Measurements from ENCODE around the gene ZSCAN12. TPM values are rescaled to one million over a fixed set of nuclear protein-coding genes. Genes with fewer than 3 reads are reported as not detected.

The ZSCAN12 gene
- total RNA-seq, 2 donors from 2014 or later: 3.0 to 4.9 TPM

- intact Hi-C loops (cut with DNase I): no loop called here
- H3K4me1 ChIP-seq: peaks cover under 1% of the 10 kb centered on the region
- ATAC-seq (no peak), DNase-seq (no peak)
- TF ChIP-seq, protein P1, sequence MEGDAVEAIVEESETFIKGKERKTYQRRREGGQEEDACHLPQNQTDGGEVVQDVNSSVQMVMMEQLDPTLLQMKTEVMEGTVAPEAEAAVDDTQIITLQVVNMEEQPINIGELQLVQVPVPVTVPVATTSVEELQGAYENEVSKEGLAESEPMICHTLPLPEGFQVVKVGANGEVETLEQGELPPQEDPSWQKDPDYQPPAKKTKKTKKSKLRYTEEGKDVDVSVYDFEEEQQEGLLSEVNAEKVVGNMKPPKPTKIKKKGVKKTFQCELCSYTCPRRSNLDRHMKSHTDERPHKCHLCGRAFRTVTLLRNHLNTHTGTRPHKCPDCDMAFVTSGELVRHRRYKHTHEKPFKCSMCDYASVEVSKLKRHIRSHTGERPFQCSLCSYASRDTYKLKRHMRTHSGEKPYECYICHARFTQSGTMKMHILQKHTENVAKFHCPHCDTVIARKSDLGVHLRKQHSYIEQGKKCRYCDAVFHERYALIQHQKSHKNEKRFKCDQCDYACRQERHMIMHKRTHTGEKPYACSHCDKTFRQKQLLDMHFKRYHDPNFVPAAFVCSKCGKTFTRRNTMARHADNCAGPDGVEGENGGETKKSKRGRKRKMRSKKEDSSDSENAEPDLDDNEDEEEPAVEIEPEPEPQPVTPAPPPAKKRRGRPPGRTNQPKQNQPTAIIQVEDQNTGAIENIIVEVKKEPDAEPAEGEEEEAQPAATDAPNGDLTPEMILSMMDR (IDR thresholded peaks at IDR 0.05): no peak
- TF ChIP-seq POLR2A (IDR thresholded peaks at IDR 0.05): no peak
- no peaks in the 10 kb centered on the region for H3K36me3 ChIP-seq (replicated peaks in 1 of 2; ENCODE audit: insufficient read depth in 1 of 2, low read depth in 2 of 2)
- WGBS, 2 donors: 59 to 73% methylated on average over 1 of the region's 1 CpG
- H3K4me3 ChIP-seq: no peak overlapping the region
- H3K27ac ChIP-seq: no peak overlapping the region
- no peaks in the 10 kb centered on the region for H3K9me3 ChIP-seq
- no peaks in the 10 kb centered on the region for H3K27me3 ChIP-seq
Observed at GRCh38 chr6:28345201-28345600, 54.3 kb downstream of the ZSCAN12 start.

- Histone ChIP-seq H3K4me1 (no peaks in the 10 kb centered on the region), H3K9me3 (no peaks in the 10 kb centered on the region), H3K36me3 (replicated peaks in 1 of 2; ENCODE audit: insufficient read depth in 1 of 2, low read depth in 2 of 2) (no peaks in the 10 kb centered on the region), H3K27ac (no peak overlapping the region), H3K27me3 (no peaks in the 10 kb centered on the region), H3K4me3 (no peak overlapping the region)
- TF ChIP-seq, protein P1 (IDR thresholded peaks at IDR 0.05): no peak
- WGBS, 2 donors: 27 to 43% methylated on average over 1 of the region's 1 CpG
- ATAC-seq (no peak), DNase-seq (no peak)
- intact Hi-C loops (cut with DNase I): no loop called here
Observed at GRCh38 chr6:28343898-28344677, 55.5 kb downstream of the ZSCAN12 start.

GRCh38 chr6:28340310-28341095 lies 59.0 kb downstream of the ZSCAN12 start:
- H3K36me3 ChIP-seq (replicated peaks in 1 of 2; ENCODE audit: insufficient read depth in 1 of 2, low read depth in 2 of 2): no peaks in the 10 kb centered on the region
- no peak for DNase-seq
- TF ChIP-seq POLR2A (IDR thresholded peaks at IDR 0.05): no peak
- TF ChIP-seq, protein P1 (IDR thresholded peaks at IDR 0.05): no peak
- no peak overlapping the region for H3K4me3 ChIP-seq
- intact Hi-C loops (cut with DNase I): no loop called here
- H3K9me3 ChIP-seq: no peaks in the 10 kb centered on the region
- H3K4me1 ChIP-seq: peaks cover 10% of the 10 kb centered on the region
- H3K27me3 ChIP-seq: no peaks in the 10 kb centered on the region
- ATAC-seq: no peak
- 64 to 68% methylated on average over 1 of the region's 1 CpG for WGBS, 2 donors
- H3K27ac ChIP-seq: no peak overlapping the region

GRCh38 chr6:28337121-28337520 lies 62.4 kb downstream of the ZSCAN12 start:
- H3K4me3 ChIP-seq: no peak overlapping the region
- no peak for TF ChIP-seq POLR2A (IDR thresholded peaks at IDR 0.05)
- TF ChIP-seq, protein P1 (IDR thresholded peaks at IDR 0.05): no peak
- H3K27me3 ChIP-seq: no peaks in the 10 kb centered on the region
- intact Hi-C loops (cut with DNase I): loop anchor here (10.0 kb wide), 1 partner anchor 72 kb away; the partner anchor contains the start of gene ZSCAN26
- H3K36me3 ChIP-seq (replicated peaks in 1 of 2; ENCODE audit: insufficient read depth in 1 of 2, low read depth in 2 of 2): no peaks in the 10 kb centered on the region
- DNase-seq (no peak), ATAC-seq (no peak)
- H3K4me1 ChIP-seq: peaks cover 18% of the 10 kb centered on the region
- H3K9me3 ChIP-seq: no peaks in the 10 kb centered on the region
- peak overlapping the region in 2 of 4 donors; percentile 94 to 99 for H3K27ac ChIP-seq

Measured in body of pancreas (tissue), 4 donors.